Mesenchymal stem cell (in vitro differentiated cells and primary cell): ENCODE measurements around the gene CYP26B1. TPM values are rescaled to one million over a fixed set of nuclear protein-coding genes. Genes with fewer than 3 reads are reported as not detected.

Experiments used
- DNase-seq: peaks from one replicate; pipeline ENCODE4 v3.0.0-alpha.2; 2013
- H2AFZ ChIP-seq: one replicate; pipeline ENCODE4 v1.6.1; 2013; ENCODE audit warnings: low read depth, mild to moderate bottlenecking, control low read depth, inconsistent platforms, low read length, moderate library complexity
- H2AK5ac ChIP-seq: 2 replicates; pipeline ENCODE4 v1.6.1; 2013; ENCODE audit warnings: low read length, moderate library complexity, mild to moderate bottlenecking, inconsistent platforms; ENCODE audit not compliant: severe bottlenecking
- H2BK120ac ChIP-seq: one replicate; pipeline ENCODE4 v1.6.1; 2013; ENCODE audit warnings: low read depth, mild to moderate bottlenecking, inconsistent platforms, low read length, moderate library complexity
- H2BK12ac ChIP-seq, 2 experiments: one replicate each; pipeline ENCODE4 v1.6.1; 2013; ENCODE audit warnings: inconsistent platforms in 2 of 2, low read length in 2 of 2, mild to moderate bottlenecking in 2 of 2, moderate library complexity in 2 of 2, control low read depth in 1 of 2
- H2BK15ac ChIP-seq: one replicate; pipeline ENCODE4 v1.6.1; 2013; ENCODE audit warnings: mild to moderate bottlenecking, low read depth, inconsistent platforms; ENCODE audit not compliant: poor library complexity, severe bottlenecking
- H2BK5ac ChIP-seq: 2 replicates; pipeline ENCODE4 v1.6.1; 2013; ENCODE audit warnings: low read depth, mild to moderate bottlenecking, low read length, control low read depth, inconsistent platforms; ENCODE audit not compliant: poor library complexity, severe bottlenecking
- H3K14ac ChIP-seq, 2 experiments: one replicate each; pipeline ENCODE4 v1.6.1; 2013; ENCODE audit warnings: inconsistent platforms in 2 of 2, low read length in 2 of 2, control low read depth in 1 of 2, mild to moderate bottlenecking in 1 of 2, moderate library complexity in 1 of 2
- H3K18ac ChIP-seq, 2 experiments: one replicate each; pipeline ENCODE4 v1.6.1; 2013; ENCODE audit warnings: inconsistent platforms in 2 of 2, low read length in 2 of 2, control low read depth in 1 of 2, low read depth in 1 of 2, mild to moderate bottlenecking in 1 of 2
- H3K23ac ChIP-seq, 2 experiments: one replicate each; pipeline ENCODE4 v1.6.1; 2013; ENCODE audit warnings: inconsistent platforms in 2 of 2, low read length in 2 of 2, mild to moderate bottlenecking in 2 of 2, moderate library complexity in 2 of 2, control low read depth in 1 of 2
- H3K27ac ChIP-seq: 2 replicates; pipeline ENCODE4 v1.5.1; 2013; ENCODE audit warnings: mild to moderate bottlenecking, moderate library complexity, low read length, control low read depth, inconsistent platforms; ENCODE audit not compliant: poor library complexity, severe bottlenecking
- H3K27me3 ChIP-seq, 2 experiments: 2 replicates each; pipeline versions ENCODE4 v1.6.1 to v1.7.0; 2013; ENCODE audit warnings: low read length in 2 of 2, mild to moderate bottlenecking in 2 of 2, moderate library complexity in 2 of 2, control low read depth in 1 of 2, inconsistent platforms in 1 of 2; ENCODE audit not compliant: control insufficient read depth in 1 of 2, insufficient read depth in 1 of 2
- H3K36me3 ChIP-seq, 2 experiments: 2 replicates each; pipeline versions ENCODE4 v1.6.1 to v1.7.0; 2013; ENCODE audit warnings: low read length in 2 of 2, control low read depth in 1 of 2, inconsistent platforms in 1 of 2, low read depth in 1 of 2, mild to moderate bottlenecking in 1 of 2; ENCODE audit not compliant: insufficient read depth in 2 of 2, control insufficient read depth in 1 of 2
- H3K4ac ChIP-seq, 2 experiments: one replicate each; pipeline ENCODE4 v1.6.1; 2013; ENCODE audit warnings: inconsistent platforms in 2 of 2, low read length in 2 of 2, mild to moderate bottlenecking in 2 of 2, moderate library complexity in 2 of 2, control low read depth in 1 of 2, low read depth in 1 of 2
- H3K4me1 ChIP-seq: 2 replicates; pipeline ENCODE4 v1.6.1; 2013; ENCODE audit warnings: low read depth, low read length, control low read depth; ENCODE audit not compliant: control insufficient read depth, insufficient read depth
- H3K4me2 ChIP-seq: 2 replicates; pipeline ENCODE4 v1.6.1; 2013; ENCODE audit warnings: low read length, mild to moderate bottlenecking, inconsistent platforms; ENCODE audit not compliant: poor library complexity, severe bottlenecking
- H3K4me3 ChIP-seq, 2 experiments: 2 replicates each; pipeline versions ENCODE4 v1.5.1 to v1.7.0; 2013; ENCODE audit warnings: low read length in 2 of 2, mild to moderate bottlenecking in 2 of 2, control low read depth in 1 of 2, low read depth in 1 of 2; ENCODE audit not compliant: insufficient read depth in 1 of 2
- H3K79me1 ChIP-seq: replicated peaks from 2 replicates; pipeline ENCODE4 v1.6.1; 2013; ENCODE audit warnings: mild to moderate bottlenecking, control low read depth, low read length, inconsistent platforms; ENCODE audit not compliant: poor library complexity, severe bottlenecking
- H3K9ac ChIP-seq: 2 replicates; pipeline ENCODE4 v1.7.0; 2013; ENCODE audit warnings: mild to moderate bottlenecking, low read length, moderate library complexity
- H3K9me3 ChIP-seq: 2 replicates; pipeline ENCODE4 v1.7.0; 2013; ENCODE audit warnings: mild to moderate bottlenecking, low read length; ENCODE audit not compliant: control insufficient read depth
- H4K8ac ChIP-seq: one replicate; pipeline ENCODE4 v1.6.1; 2013; ENCODE audit warnings: inconsistent platforms, mild to moderate bottlenecking, low read length, moderate library complexity
- H4K91ac ChIP-seq: one replicate; pipeline ENCODE4 v1.6.1; 2013; ENCODE audit warnings: mild to moderate bottlenecking, low read length, inconsistent platforms
- WGBS: methylation state at CpG from one replicate; pipeline ENCODE4 v1.1.7; 2013; ENCODE audit warnings: mixed read lengths; 5-methylcytosine and 5-hydroxymethylcytosine counted together
- polyA plus RNA-seq, 2 experiments: library from polyadenylated mRNA; stranded (reverse); fragments of 200-250 nt; gene quantifications; one replicate each; pipeline ENCODE4 v1.2.3, GENCODE V29; 2013

CYP26B1 gene
- polyA plus RNA-seq (2013, experiment 1 of 2): 0.08 TPM
- 0.10 TPM for polyA plus RNA-seq (2013, experiment 2 of 2)

- peak within 1 kb of the TSS; percentile 41 to 87 for H3K4me3 ChIP-seq
- H3K36me3 ChIP-seq: no peaks in the 10 kb centered on the region
- no peak within 1 kb of the TSS for H2AFZ ChIP-seq
- no peak within 1 kb of the TSS for H2BK120ac ChIP-seq
- peak within 1 kb of the TSS; percentile 8 for H4K8ac ChIP-seq
- peak within 1 kb of the TSS; percentile 87 for H3K4me2 ChIP-seq
- no peak within 1 kb of the TSS for H3K18ac ChIP-seq
- H2AK5ac ChIP-seq: no peak within 1 kb of the TSS
- H3K23ac ChIP-seq: peak within 1 kb of the TSS in 1 of 2 experiments; percentile 23
- no peak within 1 kb of the TSS for H2BK12ac ChIP-seq
- no peak within 1 kb of the TSS for H3K14ac ChIP-seq
- peaks cover 42 to 82% of the 10 kb centered on the region in 2 experiments for H3K27me3 ChIP-seq
- WGBS: under 1% methylated on average over 49 of the region's 69 CpGs
- H3K79me1 ChIP-seq: no peaks in the 10 kb centered on the region
- no peak for DNase-seq
- H2BK15ac ChIP-seq: no peak within 1 kb of the TSS
- H3K9me3 ChIP-seq: no peaks in the 10 kb centered on the region
- no peak within 1 kb of the TSS for H4K91ac ChIP-seq
- peak within 1 kb of the TSS; percentile 85 for H3K9ac ChIP-seq
- no peak within 1 kb of the TSS for H2BK5ac ChIP-seq
- H3K4me1 ChIP-seq: peaks cover 55% of the 10 kb centered on the region
- H3K27ac ChIP-seq: no peak within 1 kb of the TSS
- no peak within 1 kb of the TSS for H3K4ac ChIP-seq
Observed at GRCh38 chr2:72147303-72147971, at the start of gene CYP26B1. CYP26B1 (minus strand) TSS chr2:72147862; CDS start chr2:72147834, 28 bp downstream.

DNA sequence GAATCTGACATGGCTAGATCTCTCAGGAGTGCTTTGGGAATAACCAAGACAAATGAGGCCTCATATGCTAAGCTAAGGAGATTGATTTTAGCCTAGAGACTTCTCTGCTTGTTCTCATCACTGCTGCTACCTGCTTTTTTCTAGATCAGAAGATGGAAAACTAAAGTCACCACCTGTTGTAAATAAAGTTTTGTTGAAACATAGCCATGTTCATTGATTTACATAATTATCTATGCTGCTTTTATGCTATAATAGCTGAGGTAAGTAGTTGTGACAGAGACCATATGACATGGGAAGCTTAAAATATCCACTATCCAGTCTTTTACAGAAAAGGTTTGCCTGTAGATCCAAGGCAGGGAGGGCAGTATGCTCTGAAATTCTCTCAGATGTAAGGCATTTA is 46.1 kb upstream of the CYP26B1 start:
- Histone ChIP-seq H3K14ac (no peak overlapping the region), H3K9me3 (no peaks in the 10 kb centered on the region), H3K4me1 (peaks cover 1% of the 10 kb centered on the region), H3K4me3 (no peak overlapping the region), H3K9ac (no peak overlapping the region), H4K91ac (no peak overlapping the region), H2BK12ac (no peak overlapping the region), H3K27me3 (peaks cover 0 to 8% of the 10 kb centered on the region in 2 experiments), H3K4me2 (no peak overlapping the region), H3K36me3 (no peaks in the 10 kb centered on the region), H2BK5ac (no peak overlapping the region), H3K18ac (no peak overlapping the region), H2AK5ac (no peak overlapping the region), H4K8ac (no peak overlapping the region), H2BK15ac (no peak overlapping the region), H3K4ac (no peak overlapping the region), H2BK120ac (no peak overlapping the region), H3K27ac (no peak overlapping the region), H3K79me1 (no peaks in the 10 kb centered on the region), H3K23ac (no peak overlapping the region), H2AFZ (no peak overlapping the region)
- DNase-seq: no peak

DNA sequence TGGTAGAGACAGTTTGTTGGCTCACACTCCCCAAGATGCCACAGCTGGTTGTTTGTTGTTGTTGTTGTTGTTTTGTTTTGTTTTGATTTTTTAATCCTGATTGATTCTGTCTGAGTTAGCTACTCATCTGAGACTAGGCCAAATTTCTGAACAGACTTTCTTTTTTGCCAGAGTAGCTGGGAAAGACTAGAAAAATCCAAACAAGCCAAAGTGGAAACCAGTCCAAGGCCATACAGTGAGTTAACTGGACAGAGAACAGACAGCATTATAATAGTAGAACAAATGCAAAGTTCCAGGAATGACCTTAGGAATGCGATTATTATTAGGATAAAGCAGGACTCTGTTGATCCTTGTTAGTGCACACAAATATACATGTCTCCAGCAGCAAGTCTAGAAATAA is 43.8 kb upstream of the CYP26B1 start:
- Histone ChIP-seq H2AFZ (no peak overlapping the region), H3K9me3 (no peaks in the 10 kb centered on the region), H3K27me3 (peaks cover 0 to 8% of the 10 kb centered on the region in 2 experiments), H3K23ac (no peak overlapping the region), H2BK120ac (no peak overlapping the region), H3K4me3 (no peak overlapping the region), H3K27ac (no peak overlapping the region), H3K14ac (no peak overlapping the region), H3K4ac (no peak overlapping the region), H2AK5ac (no peak overlapping the region), H2BK15ac (no peak overlapping the region), H3K4me1 (peaks cover 1% of the 10 kb centered on the region), H3K18ac (no peak overlapping the region), H3K36me3 (peaks cover 0 to 4% of the 10 kb centered on the region in 2 experiments), H3K9ac (no peak overlapping the region), H4K91ac (no peak overlapping the region), H3K4me2 (no peak overlapping the region), H3K79me1 (no peaks in the 10 kb centered on the region), H4K8ac (no peak overlapping the region), H2BK5ac (no peak overlapping the region), H2BK12ac (no peak overlapping the region)
- DNase-seq: no peak
- 100% methylated on average over 1 of the region's 1 CpG for WGBS

GRCh38 chr2:72185206-72185605 is 37.5 kb upstream of the CYP26B1 start:
- no peak overlapping the region for H2BK120ac ChIP-seq
- peaks cover 0 to 4% of the 10 kb centered on the region in 2 experiments for H3K36me3 ChIP-seq
- H3K4me1 ChIP-seq: no peaks in the 10 kb centered on the region
- no peak overlapping the region for H2BK15ac ChIP-seq
- DNase-seq: no peak
- peak overlapping the region; percentile 67 for H4K8ac ChIP-seq
- H3K4me3 ChIP-seq: no peak overlapping the region
- no peaks in the 10 kb centered on the region for H3K79me1 ChIP-seq
- 100% methylated on average over 1 of the region's 1 CpG for WGBS
- no peaks in the 10 kb centered on the region for H3K9me3 ChIP-seq
- no peak overlapping the region for H2AFZ ChIP-seq
- H2BK5ac ChIP-seq: no peak overlapping the region
- H3K9ac ChIP-seq: no peak overlapping the region
- no peak overlapping the region for H3K27ac ChIP-seq
- peaks cover 0 to 4% of the 10 kb centered on the region in 2 experiments for H3K27me3 ChIP-seq
- H2AK5ac ChIP-seq: no peak overlapping the region
- no peak overlapping the region for H3K23ac ChIP-seq
- no peak overlapping the region for H3K4me2 ChIP-seq
- no peak overlapping the region for H3K4ac ChIP-seq
- H3K14ac ChIP-seq: no peak overlapping the region
- H2BK12ac ChIP-seq: no peak overlapping the region
- no peak overlapping the region for H4K91ac ChIP-seq
- no peak overlapping the region for H3K18ac ChIP-seq
